ENCODE measurements around the gene GLRX. TPM values are rescaled to one million over a fixed set of nuclear protein-coding genes. Genes with fewer than 3 reads are reported as not detected.

The GLRX gene
- total RNA-seq, 6 experiments from 2014 or later: 139 to 183 (median 150) TPM

DNA sequence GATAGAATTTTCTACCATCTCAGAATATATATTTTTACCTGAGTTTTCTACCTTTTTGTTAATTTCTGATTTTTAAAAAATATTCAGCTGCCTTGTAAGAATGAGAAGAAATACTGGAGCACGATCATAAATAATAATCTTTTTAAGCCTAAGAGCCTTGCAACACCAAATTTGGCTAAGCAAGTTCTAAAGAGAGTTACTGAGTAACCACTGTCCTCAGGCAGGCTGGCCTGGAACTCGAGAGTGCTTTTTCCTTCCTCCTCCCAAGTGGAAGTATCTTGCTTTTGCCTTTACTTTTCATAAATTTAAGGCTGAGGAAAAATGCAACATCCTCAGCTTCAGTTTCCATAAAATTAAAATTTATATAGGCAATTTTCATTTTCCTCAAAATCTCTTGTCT is 21.0 kb downstream of the GLRX start:
- Mint-ChIP-seq H3K36me3 (ENCODE audit: low read depth) (peaks cover 44% of the 10 kb centered on the region), H3K9me3 (no peaks in the 10 kb centered on the region; the same call in 1 of the 2 replicates), H3K4me1 (ENCODE audit: low read depth) (peaks cover 38% of the 10 kb centered on the region), H3K4me3 (no peak overlapping the region), H3K27ac (peak overlapping the region; percentile 36; the same call in 1 of the 2 replicates), H3K27me3 (ENCODE audit: insufficient read depth) (peaks cover 2% of the 10 kb centered on the region)
- no peak for DNase-seq
- TF ChIP-seq, protein P1, sequence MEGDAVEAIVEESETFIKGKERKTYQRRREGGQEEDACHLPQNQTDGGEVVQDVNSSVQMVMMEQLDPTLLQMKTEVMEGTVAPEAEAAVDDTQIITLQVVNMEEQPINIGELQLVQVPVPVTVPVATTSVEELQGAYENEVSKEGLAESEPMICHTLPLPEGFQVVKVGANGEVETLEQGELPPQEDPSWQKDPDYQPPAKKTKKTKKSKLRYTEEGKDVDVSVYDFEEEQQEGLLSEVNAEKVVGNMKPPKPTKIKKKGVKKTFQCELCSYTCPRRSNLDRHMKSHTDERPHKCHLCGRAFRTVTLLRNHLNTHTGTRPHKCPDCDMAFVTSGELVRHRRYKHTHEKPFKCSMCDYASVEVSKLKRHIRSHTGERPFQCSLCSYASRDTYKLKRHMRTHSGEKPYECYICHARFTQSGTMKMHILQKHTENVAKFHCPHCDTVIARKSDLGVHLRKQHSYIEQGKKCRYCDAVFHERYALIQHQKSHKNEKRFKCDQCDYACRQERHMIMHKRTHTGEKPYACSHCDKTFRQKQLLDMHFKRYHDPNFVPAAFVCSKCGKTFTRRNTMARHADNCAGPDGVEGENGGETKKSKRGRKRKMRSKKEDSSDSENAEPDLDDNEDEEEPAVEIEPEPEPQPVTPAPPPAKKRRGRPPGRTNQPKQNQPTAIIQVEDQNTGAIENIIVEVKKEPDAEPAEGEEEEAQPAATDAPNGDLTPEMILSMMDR (IDR thresholded peaks at IDR 0.05): no peak

DNA sequence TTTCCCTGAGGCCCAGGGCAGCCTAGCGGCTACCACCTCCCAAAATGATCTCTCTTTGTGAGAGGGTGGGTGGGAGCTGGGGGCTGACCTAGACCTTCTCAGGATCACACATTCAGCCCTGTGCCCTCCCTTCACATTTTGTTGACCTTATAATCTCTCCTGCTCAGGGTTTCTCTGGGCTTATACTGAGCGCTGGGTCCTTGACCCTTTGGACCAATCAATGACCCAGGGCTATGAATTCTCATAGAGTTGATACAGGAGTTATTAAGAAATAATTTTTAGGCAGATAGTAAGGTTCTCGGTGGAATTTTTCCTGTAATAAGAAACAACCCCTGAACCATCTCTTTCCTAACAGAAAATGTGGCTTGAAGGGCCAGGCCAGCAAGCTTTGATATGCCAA is 22.0 kb downstream of the GLRX start:
- H3K27ac Mint-ChIP-seq: no peak overlapping the region
- no peaks in the 10 kb centered on the region; the same call in 1 of the 2 replicates for H3K9me3 Mint-ChIP-seq
- peaks cover 2% of the 10 kb centered on the region for H3K27me3 Mint-ChIP-seq (ENCODE audit: insufficient read depth)
- TF ChIP-seq, protein P1 (IDR thresholded peaks at IDR 0.05): no peak
- no peak overlapping the region for H3K4me3 Mint-ChIP-seq
- peaks cover 49% of the 10 kb centered on the region for H3K36me3 Mint-ChIP-seq (ENCODE audit: low read depth)
- peaks cover 42% of the 10 kb centered on the region for H3K4me1 Mint-ChIP-seq (ENCODE audit: low read depth)
- DNase-seq: no peak

DNA sequence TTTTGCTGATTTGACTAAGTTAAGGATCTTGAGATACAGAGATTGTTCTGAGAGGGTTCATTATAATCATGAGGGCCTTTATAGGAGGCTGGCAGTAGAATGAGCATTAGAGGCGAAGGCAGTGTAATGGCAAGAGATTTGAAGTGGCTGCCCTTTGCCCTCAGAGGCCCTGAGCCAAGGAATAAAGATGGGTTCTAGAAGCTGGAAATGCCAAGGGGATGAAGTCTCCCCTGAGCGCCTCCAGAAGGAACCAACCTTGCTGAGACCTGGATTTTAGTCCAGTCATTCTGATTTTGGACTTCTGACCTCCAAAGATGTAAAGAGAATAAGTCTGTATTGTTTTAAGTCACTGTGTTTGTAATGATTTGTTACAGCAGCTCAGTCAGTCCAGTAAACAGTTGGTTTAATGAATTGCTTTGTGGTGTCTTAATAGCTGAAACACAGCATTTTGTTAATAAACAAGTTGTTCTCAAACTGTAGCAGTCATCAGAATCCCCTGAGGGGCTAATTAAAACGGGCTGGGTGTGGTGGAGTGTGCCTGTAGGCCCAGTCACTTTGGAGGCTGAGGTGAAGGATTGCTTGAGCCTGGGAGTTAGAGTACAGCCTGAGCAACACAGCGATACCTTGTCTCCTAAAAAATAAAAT is 23.2 kb downstream of the GLRX start:
- H3K36me3 Mint-ChIP-seq (ENCODE audit: low read depth): peaks cover 40% of the 10 kb centered on the region
- H3K4me3 Mint-ChIP-seq: no peak overlapping the region; the same call in 1 of the 2 replicates
- H3K27ac Mint-ChIP-seq: peak overlapping the region; percentile 19; the same call in 1 of the 2 replicates
- peaks cover 2% of the 10 kb centered on the region for H3K27me3 Mint-ChIP-seq (ENCODE audit: insufficient read depth)
- TF ChIP-seq, protein P1 (IDR thresholded peaks at IDR 0.05): no peak
- peaks cover 46% of the 10 kb centered on the region for H3K4me1 Mint-ChIP-seq (ENCODE audit: low read depth)
- no peak for DNase-seq
- H3K9me3 Mint-ChIP-seq: no peaks in the 10 kb centered on the region; the same call in 1 of the 2 replicates

DNA sequence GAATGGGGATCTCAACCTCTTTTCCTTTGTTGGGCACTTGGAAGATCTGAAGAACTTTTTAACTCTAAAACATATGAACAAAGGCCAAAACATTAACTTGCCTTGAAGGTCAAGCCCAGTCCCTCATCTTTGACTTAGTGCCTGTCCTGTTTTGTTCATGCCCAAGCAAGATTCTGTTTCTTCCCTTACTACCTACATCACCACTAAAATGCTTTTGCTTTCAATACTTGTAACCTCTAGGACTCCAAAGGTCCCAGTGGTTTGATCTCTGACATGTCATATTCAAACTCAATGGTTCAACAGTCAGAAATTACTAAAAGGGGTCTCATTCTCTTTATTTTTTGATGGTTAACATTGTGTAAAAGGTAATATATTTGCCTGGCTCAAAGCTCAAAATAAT is 24.0 kb downstream of the GLRX start:
- Mint-ChIP-seq H3K4me3 (no peak overlapping the region), H3K27me3 (ENCODE audit: insufficient read depth) (peaks cover 2% of the 10 kb centered on the region), H3K27ac (peak overlapping the region; percentile 19; the same call in 1 of the 2 replicates), H3K4me1 (ENCODE audit: low read depth) (peaks cover 49% of the 10 kb centered on the region), H3K9me3 (no peaks in the 10 kb centered on the region), H3K36me3 (ENCODE audit: low read depth) (peaks cover 45% of the 10 kb centered on the region)
- TF ChIP-seq, protein P1 (IDR thresholded peaks at IDR 0.05): no peak
- DNase-seq: no peak

DNA sequence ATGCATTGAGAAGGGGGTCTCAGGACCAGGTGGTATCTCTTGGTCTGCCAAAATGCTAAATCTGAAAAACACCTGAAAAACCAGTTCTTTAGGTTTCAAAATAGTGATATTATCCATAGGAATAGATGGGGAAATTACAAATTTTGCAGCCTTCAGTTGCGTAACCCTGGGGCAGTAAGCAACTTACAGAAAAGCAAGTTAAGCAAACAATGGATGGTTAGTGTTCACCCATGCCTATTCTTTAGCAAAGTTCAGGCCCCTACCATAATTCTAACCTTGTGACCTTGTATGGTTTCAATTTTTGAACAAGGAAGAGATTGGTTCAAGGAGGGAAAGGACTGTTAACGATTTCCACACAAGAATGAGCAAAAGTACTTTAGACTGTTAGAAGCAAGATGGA is 24.5 kb downstream of the GLRX start:
- TF ChIP-seq, protein P1 (IDR thresholded peaks at IDR 0.05): no peak
- Mint-ChIP-seq H3K9me3 (no peaks in the 10 kb centered on the region), H3K27me3 (ENCODE audit: insufficient read depth) (peaks cover 2% of the 10 kb centered on the region), H3K36me3 (ENCODE audit: low read depth) (peaks cover 46% of the 10 kb centered on the region), H3K27ac (no peak overlapping the region), H3K4me3 (no peak overlapping the region), H3K4me1 (ENCODE audit: low read depth) (peaks cover 49% of the 10 kb centered on the region)
- DNase-seq: no peak

Measured in HFFc6 (cell line).